ENCODE results near the gene NTMT1.

The NTMT1 gene

GRCh38 chr9:129617167-129617566, 8.8 kb upstream of the NTMT1 start:
- no peak overlapping the region for H3K9ac ChIP-seq
- H3K9me3 ChIP-seq (replicated peaks in 1 of 11), result no peaks in the 10 kb centered on the region
- H3K4me1 ChIP-seq, result peaks cover 31 to 66% (median 61%) of the 10 kb centered on the region in 10 experiments
- no peaks in the 10 kb centered on the region for H3K36me3 ChIP-seq
- H3K27ac ChIP-seq, result no peak overlapping the region
- H3K27me3 ChIP-seq, result peaks cover 6 to 32% (median 29%) of the 10 kb centered on the region in 11 experiments; a peak in 21 of 22 replicates
- no peak overlapping the region for H3K4me3 ChIP-seq
- no peak overlapping the region for H3K4me2 ChIP-seq
- no peak for TF ChIP-seq Cebpa-rat (IDR thresholded peaks at IDR 0.05)
- H4K20me1 ChIP-seq, result no peaks in the 10 kb centered on the region

- TF ChIP-seq Cebpa-rat (IDR thresholded peaks at IDR 0.05), result no peak
- peak overlapping the region; percentile 56 to 74 (median 62) for H3K4me3 ChIP-seq
Observed at GRCh38 chr9:129619787-129620668, 5.9 kb upstream of the NTMT1 start.

DNA sequence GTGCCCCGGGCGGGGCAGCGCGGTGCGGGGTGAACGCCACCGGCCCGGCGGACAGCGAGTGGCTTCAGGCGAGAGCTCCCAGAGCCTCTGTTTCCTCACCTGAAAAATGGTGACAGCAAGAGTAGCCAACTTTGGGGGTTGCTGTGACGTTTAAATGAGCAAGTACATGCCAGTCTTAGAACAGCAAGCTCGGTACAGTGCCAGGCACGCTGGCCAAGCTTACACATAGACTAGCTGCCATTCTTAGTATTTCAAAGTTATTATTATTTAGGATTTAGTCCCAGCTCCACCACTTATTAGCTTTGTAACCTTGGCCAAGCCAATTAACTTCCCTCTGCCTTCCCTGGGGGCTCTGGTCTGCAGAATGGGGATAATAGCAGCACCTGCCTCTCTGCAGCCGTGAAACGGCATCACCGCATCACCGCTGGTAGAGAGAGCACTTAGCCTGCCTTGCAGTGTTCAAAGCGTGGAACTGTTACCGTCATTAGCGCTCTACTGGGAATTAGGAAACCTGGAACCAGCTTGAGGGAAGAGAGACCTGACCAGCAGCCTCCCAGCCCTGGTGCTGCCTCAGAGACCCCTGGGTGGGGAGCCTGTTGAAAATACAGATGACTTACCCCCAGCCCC, 5.2 kb upstream of the NTMT1 start, which contains the start of gene C9orf50:
Gene C9orf50 (minus strand): TSS at position 433 of the 627 bp plus-strand sequence. CDS start 527 bp downstream, outside the sequence.
- Histone ChIP-seq H3K27me3 (peaks cover 6 to 32% (median 29%) of the 10 kb centered on the region in 11 experiments; a peak in 21 of 22 replicates), H3K9ac (peak within 1 kb of the TSS; percentile 67 to 84 (median 79)), H4K20me1 (no peaks in the 10 kb centered on the region), H3K4me2 (peak within 1 kb of the TSS; percentile 88 to 99 (median 96)), H3K36me3 (no peaks in the 10 kb centered on the region), H3K4me3 (peak within 1 kb of the TSS; percentile 56 to 74 (median 62)), H3K4me1 (peaks cover 33 to 66% (median 61%) of the 10 kb centered on the region in 10 experiments), H3K9me3 (replicated peaks in 1 of 11) (no peaks in the 10 kb centered on the region), H3K27ac (peak within 1 kb of the TSS; percentile 30 to 78 (median 72); a peak in 21 of 22 replicates)
- TF ChIP-seq Cebpa-rat (IDR thresholded peaks at IDR 0.05), result no peak

More at GRCh38 chr9:129619787-129620668, 5.9 kb upstream of the NTMT1 start:
- H3K4me1 ChIP-seq, result peaks cover 26 to 66% (median 58%) of the 10 kb centered on the region in 10 experiments
- H3K9me3 ChIP-seq (replicated peaks in 1 of 11), result no peaks in the 10 kb centered on the region
- peak overlapping the region; percentile 30 to 78 (median 72); a peak in 21 of 22 replicates for H3K27ac ChIP-seq
- no peaks in the 10 kb centered on the region for H4K20me1 ChIP-seq
- peaks cover 6 to 32% (median 29%) of the 10 kb centered on the region in 11 experiments; a peak in 21 of 22 replicates for H3K27me3 ChIP-seq
- peak overlapping the region; percentile 88 to 99 (median 96) for H3K4me2 ChIP-seq
- H3K9ac ChIP-seq, result peak overlapping the region; percentile 67 to 84 (median 79)
- no peaks in the 10 kb centered on the region for H3K36me3 ChIP-seq

GRCh38 chr9:129623331-129623730, 2.6 kb upstream of the NTMT1 start:
- TF ChIP-seq Cebpa-rat (IDR thresholded peaks at IDR 0.05), result no peak
- Histone ChIP-seq H3K4me3 (no peak overlapping the region), H3K4me1 (peaks cover 47 to 84% (median 75%) of the 10 kb centered on the region in 10 experiments), H3K27me3 (peaks cover 6 to 32% (median 29%) of the 10 kb centered on the region in 11 experiments; a peak in 21 of 22 replicates), H3K27ac (peak overlapping the region in 10 of 11 experiments; percentile 25 to 99 (median 97); a peak in 20 of 22 replicates), H3K9me3 (replicated peaks in 1 of 11) (no peaks in the 10 kb centered on the region), H4K20me1 (peaks cover 8 to 19% (median 14%) of the 10 kb centered on the region in 11 experiments; a peak in 21 of 22 replicates), H3K4me2 (peak overlapping the region; percentile 84 to 100 (median 94); a peak in 21 of 22 replicates), H3K9ac (peak overlapping the region in 6 of 11 experiments; percentile 1 to 98 (median 91); a peak in 10 of 22 replicates), H3K36me3 (peaks cover 1 to 10% (median 7%) of the 10 kb centered on the region in 11 experiments; a peak in 17 of 22 replicates)

DNA sequence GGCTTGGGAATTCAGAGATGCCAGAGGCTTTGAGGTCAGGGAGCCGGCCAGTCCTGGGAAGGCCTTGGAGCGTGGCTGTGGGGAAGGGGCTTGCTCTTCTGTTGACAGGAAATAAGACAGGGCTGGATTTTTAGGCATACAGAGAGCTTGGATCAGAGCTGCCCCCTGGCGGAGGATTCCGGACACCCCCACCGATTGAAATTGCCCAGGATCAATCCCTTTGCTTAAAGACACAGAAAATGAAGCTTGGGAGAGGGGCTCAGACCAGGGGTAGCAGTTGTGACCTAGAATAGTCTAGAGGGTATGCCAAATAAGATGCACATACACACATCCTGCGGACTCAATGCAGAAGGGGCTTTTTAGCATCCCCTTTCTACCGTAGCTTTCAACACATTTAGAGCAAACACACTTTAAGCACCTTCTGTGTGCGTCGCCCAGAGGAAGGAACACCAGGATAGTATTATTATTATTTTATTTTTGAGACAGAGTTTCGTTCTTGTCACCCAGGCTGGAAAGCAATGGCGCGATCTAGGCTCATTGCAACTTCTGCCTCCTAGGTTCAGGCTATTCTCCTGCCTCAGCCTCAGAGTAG, 1.7 kb upstream of the NTMT1 start:
- H4K20me1 ChIP-seq, result peaks cover 18 to 29% (median 23%) of the 10 kb centered on the region in 11 experiments; a peak in 21 of 22 replicates
- H3K36me3 ChIP-seq, result peaks cover 6 to 19% (median 16%) of the 10 kb centered on the region in 11 experiments; a peak in 17 of 22 replicates
- peak overlapping the region; percentile 84 to 100 (median 94) for H3K4me2 ChIP-seq
- H3K9me3 ChIP-seq (replicated peaks in 1 of 11), result no peaks in the 10 kb centered on the region
- H3K9ac ChIP-seq, result peak overlapping the region in 9 of 11 experiments; percentile 45 to 98 (median 91); a peak in 16 of 22 replicates
- peaks cover 6 to 28% (median 27%) of the 10 kb centered on the region in 11 experiments; a peak in 21 of 22 replicates for H3K27me3 ChIP-seq
- peak overlapping the region in 4 of 10 experiments; percentile 78 to 84 (median 82); a peak in 2 of 20 replicates for H3K4me3 ChIP-seq
- no peak for TF ChIP-seq Cebpa-rat (IDR thresholded peaks at IDR 0.05)
- H3K27ac ChIP-seq, result peak overlapping the region in 10 of 11 experiments; percentile 25 to 99 (median 97); a peak in 19 of 22 replicates
- H3K4me1 ChIP-seq, result peaks cover 56 to 93% (median 85%) of the 10 kb centered on the region in 10 experiments

DNA sequence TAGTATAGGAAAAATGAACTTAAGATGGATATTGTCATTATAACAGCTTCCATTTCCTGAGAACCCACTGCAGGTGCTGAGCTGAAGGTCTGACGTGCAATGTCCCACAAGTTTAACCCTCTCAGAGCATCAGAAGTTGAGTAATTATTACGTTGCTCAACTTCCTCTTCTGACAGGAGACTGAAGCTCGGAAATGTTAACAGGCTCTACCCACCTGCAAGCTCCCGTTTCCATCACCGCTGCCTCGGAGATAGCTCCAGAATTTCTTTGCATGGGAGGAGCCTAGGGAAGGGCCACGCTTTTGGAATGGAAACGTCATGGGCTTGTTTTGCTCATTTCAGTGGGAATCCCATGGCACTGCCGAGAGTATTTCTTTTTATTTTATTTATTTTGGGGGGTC, 1.0 kb upstream of the NTMT1 start:
- Histone ChIP-seq H3K4me3 (peak overlapping the region; percentile 68 to 90 (median 80)), H3K4me1 (peaks cover 63 to 94% (median 86%) of the 10 kb centered on the region in 10 experiments), H3K27ac (peak overlapping the region; percentile 82 to 99 (median 96); a peak in 21 of 22 replicates), H3K9ac (peak overlapping the region; percentile 89 to 98 (median 96); a peak in 19 of 22 replicates), H3K27me3 (peaks cover 6 to 21% (median 20%) of the 10 kb centered on the region in 11 experiments; a peak in 21 of 22 replicates), H4K20me1 (peaks cover 25 to 35% (median 30%) of the 10 kb centered on the region in 11 experiments; a peak in 21 of 22 replicates), H3K4me2 (peak overlapping the region; percentile 84 to 100 (median 94)), H3K9me3 (replicated peaks in 1 of 11) (no peaks in the 10 kb centered on the region), H3K36me3 (peaks cover 6 to 26% (median 22%) of the 10 kb centered on the region in 11 experiments; a peak in 18 of 22 replicates)
- peak in 9 of 11 experiments; percentile 38 to 94 (median 83); a peak in 16 of 22 replicates for TF ChIP-seq Cebpa-rat (IDR thresholded peaks at IDR 0.05)

- H3K27me3 ChIP-seq, result peaks cover 0 to 3% (median 2%) of the 10 kb centered on the region in 11 experiments; a peak in 15 of 22 replicates
- H4K20me1 ChIP-seq, result peaks cover 43 to 53% (median 48%) of the 10 kb centered on the region in 11 experiments
- TF ChIP-seq Cebpa-rat (IDR thresholded peaks at IDR 0.05), result no peak
- H3K4me2 ChIP-seq, result peak overlapping the region; percentile 84 to 100 (median 94)
- H3K9ac ChIP-seq, result peak overlapping the region; percentile 89 to 98 (median 96)
- H3K4me1 ChIP-seq, result peaks cover 74 to 94% (median 86%) of the 10 kb centered on the region in 10 experiments
- peak overlapping the region; percentile 68 to 90 (median 80) for H3K4me3 ChIP-seq
- H3K27ac ChIP-seq, result peak overlapping the region; percentile 82 to 99 (median 96)
- peaks cover 10 to 44% (median 36%) of the 10 kb centered on the region in 11 experiments; a peak in 20 of 22 replicates for H3K36me3 ChIP-seq
- H3K9me3 ChIP-seq (replicated peaks in 1 of 11), result no peaks in the 10 kb centered on the region
Observed at GRCh38 chr9:129626625-129627284, 792 bp downstream of the NTMT1 start.
